GM12865 (cell line): ENCODE results near the gene BIRC2.
"Not testable (repeated sequence)": the region's sequence is repeated elsewhere in the genome, so short reads cannot be mapped to it uniquely, and the experiment has no call there.

Source experiments
- DNase-seq: peaks from one replicate; pipeline ENCODE4 v3.0.0; 2010; ENCODE audit warnings: low read depth
- H3K4me3 ChIP-seq: 2 replicates; pipeline ENCODE4 v1.5.1; 2011; ENCODE audit warnings: mild to moderate bottlenecking, low read depth, low read length, control low read depth
- CTCF ChIP-seq: IDR thresholded peaks from 2 replicates; pipeline ENCODE4 v1.5.1; 2011; ENCODE audit warnings: low read length, control low read depth, low read depth, inconsistent platforms; ENCODE audit not compliant: insufficient read depth; ENCODE audit errors: missing control alignments

BIRC2 gene

GRCh38 chr11:102367364-102367763, 20.4 kb downstream of the BIRC2 start:
- no peak for DNase-seq
- peak; percentile 9 for TF ChIP-seq CTCF
- no peak overlapping the region for H3K4me3 ChIP-seq

DNA sequence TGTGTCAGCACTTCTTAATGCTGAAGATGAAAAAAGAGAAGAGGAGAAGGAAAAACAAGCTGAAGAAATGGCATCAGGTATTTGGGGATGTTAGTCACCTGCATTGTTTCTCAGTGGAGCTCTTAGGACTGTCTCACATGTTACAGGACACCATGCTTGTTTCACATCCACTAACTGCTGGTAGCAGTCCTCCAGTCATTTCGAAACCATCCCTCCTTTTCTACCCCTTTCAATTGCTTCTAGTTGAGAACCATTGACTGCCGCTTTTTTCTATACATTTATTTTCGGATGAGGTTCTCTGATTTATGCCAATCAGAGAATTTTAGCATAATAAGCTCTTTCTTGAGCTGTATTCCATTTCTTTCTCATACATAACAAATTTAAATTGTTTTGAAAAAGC, 21.5 kb downstream of the BIRC2 start:
- DNase-seq, result peak; percentile 88
- no peak overlapping the region for H3K4me3 ChIP-seq
- TF ChIP-seq CTCF, result no peak

GRCh38 chr11:102374633-102375424, 27.8 kb downstream of the BIRC2 start:
- not testable (repeated sequence) for DNase-seq, H3K4me3 ChIP-seq

GRCh38 chr11:102375720-102376399, 28.8 kb downstream of the BIRC2 start:
- TF ChIP-seq CTCF, result no peak
- H3K4me3 ChIP-seq, result no peak overlapping the region
- no peak for DNase-seq

- no peak for DNase-seq
- no peak overlapping the region for H3K4me3 ChIP-seq
- no peak for TF ChIP-seq CTCF
Measured at GRCh38 chr11:102377891-102378290, 30.9 kb downstream of the BIRC2 start.

DNA sequence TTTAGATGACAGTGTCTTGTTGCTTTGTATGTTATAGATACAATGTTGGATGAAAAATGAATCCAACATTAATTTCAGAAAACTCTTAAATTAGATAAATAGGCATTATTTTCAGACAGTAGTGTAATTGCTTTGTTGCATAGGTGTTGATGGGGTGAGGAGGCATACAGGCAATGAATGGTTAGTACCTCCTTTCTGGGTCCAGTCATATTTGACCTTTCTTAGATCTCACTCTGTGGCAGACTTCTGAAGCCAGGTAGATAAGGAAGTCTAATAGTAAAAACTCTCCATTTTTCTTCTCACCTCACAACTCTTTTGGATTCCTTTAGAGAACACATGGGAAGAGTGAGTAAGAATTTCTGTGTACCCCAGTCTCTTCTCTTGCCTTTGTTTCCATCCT, 31.8 kb downstream of the BIRC2 start:
- no peak overlapping the region for H3K4me3 ChIP-seq
- DNase-seq, result no peak
- TF ChIP-seq CTCF, result no peak

- no peak overlapping the region for H3K4me3 ChIP-seq
- no peak for DNase-seq
- no peak for TF ChIP-seq CTCF
Measured at GRCh38 chr11:102382384-102382783, 35.4 kb downstream of the BIRC2 start.
